ENCODE data around the gene PIP4P1. TPM values are rescaled to one million over a fixed set of nuclear protein-coding genes. Genes with fewer than 3 reads are reported as not detected.
A peak's percentile ranks its signal among the peaks of the same experiment; 100 is the strongest.

The PIP4P1 gene
- total and polyA plus RNA-seq, 2 experiments from 2014 or later = 20.9 to 26.4 TPM

DNA sequence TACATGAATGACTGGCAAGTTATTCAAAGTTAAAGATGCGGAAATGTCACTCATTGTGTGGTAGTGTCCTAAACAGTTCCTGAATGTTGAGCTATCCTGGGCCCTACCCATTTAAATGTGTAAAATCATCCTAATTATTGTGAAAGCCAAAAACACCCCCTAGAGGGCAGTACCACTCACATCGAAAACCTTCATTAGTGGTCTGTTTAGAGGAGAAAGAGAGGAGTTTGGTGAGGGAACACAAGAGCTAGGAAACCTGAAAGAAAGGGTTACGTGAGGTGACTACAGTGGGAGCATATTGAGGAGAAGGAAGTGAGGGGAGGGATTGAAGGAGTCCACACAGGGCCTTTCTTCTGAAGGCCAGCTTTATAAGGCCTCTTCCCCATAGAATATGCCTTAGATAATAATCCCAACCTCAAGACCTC is 45.4 kb downstream of the PIP4P1 start:
- peak; percentile 84 for DNase-seq (ENCODE audit: low spot score)
- Histone ChIP-seq H3F3A (replicated peaks; ENCODE audit: low read depth) (peaks cover 4% of the 10 kb centered on the region; the same call in 1 of the 2 replicates), H3K4me2 (no peak overlapping the region), H4K20me1 (replicated peaks; ENCODE audit: insufficient read depth) (no peaks in the 10 kb centered on the region), H3K79me2 (replicated peaks; ENCODE audit: insufficient read depth) (peaks cover 6% of the 10 kb centered on the region; the same call in 1 of the 2 replicates), H3K27me3 (ENCODE audit: insufficient read depth) (peaks cover 7% of the 10 kb centered on the region; the same call in 1 of the 2 replicates), H3K4me3 (no peak overlapping the region), H3K9me2 (ENCODE audit: insufficient read depth) (no peaks in the 10 kb centered on the region), H3K36me3 (ENCODE audit: insufficient read depth) (no peaks in the 10 kb centered on the region), H3K4me1 (ENCODE audit: insufficient read depth) (peaks cover 17% of the 10 kb centered on the region), H2AFZ (no peak overlapping the region), H3K27ac (ENCODE audit: low read depth) (no peak overlapping the region)
- H3K4me1 Mint-ChIP-seq = peaks cover 21% of the 10 kb centered on the region; the same call in 2 of the 3 replicates
- H3K4me3 Mint-ChIP-seq = no peak overlapping the region
- peaks cover 10% of the 10 kb centered on the region for H3K27me3 Mint-ChIP-seq (ENCODE audit: insufficient read depth, low read depth, poor library complexity)
- H3K9me3 Mint-ChIP-seq = no peaks in the 10 kb centered on the region; the same call in 1 of the 3 replicates
- no peaks in the 10 kb centered on the region; the same call in 2 of the 3 replicates for H3K36me3 Mint-ChIP-seq (ENCODE audit: low read depth)
- ATAC-seq = peak; percentile 27
- no peak for TF ChIP-seq JUNB (IDR thresholded peaks at IDR 0.05; ENCODE audit: unreplicated experiment)
- TF ChIP-seq, protein P1, sequence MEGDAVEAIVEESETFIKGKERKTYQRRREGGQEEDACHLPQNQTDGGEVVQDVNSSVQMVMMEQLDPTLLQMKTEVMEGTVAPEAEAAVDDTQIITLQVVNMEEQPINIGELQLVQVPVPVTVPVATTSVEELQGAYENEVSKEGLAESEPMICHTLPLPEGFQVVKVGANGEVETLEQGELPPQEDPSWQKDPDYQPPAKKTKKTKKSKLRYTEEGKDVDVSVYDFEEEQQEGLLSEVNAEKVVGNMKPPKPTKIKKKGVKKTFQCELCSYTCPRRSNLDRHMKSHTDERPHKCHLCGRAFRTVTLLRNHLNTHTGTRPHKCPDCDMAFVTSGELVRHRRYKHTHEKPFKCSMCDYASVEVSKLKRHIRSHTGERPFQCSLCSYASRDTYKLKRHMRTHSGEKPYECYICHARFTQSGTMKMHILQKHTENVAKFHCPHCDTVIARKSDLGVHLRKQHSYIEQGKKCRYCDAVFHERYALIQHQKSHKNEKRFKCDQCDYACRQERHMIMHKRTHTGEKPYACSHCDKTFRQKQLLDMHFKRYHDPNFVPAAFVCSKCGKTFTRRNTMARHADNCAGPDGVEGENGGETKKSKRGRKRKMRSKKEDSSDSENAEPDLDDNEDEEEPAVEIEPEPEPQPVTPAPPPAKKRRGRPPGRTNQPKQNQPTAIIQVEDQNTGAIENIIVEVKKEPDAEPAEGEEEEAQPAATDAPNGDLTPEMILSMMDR (conservative IDR thresholded peaks at IDR 0.05; ENCODE audit: low read depth in 2 of 2) = peak; percentile 57 to 79
- TF ChIP-seq, protein P2, sequence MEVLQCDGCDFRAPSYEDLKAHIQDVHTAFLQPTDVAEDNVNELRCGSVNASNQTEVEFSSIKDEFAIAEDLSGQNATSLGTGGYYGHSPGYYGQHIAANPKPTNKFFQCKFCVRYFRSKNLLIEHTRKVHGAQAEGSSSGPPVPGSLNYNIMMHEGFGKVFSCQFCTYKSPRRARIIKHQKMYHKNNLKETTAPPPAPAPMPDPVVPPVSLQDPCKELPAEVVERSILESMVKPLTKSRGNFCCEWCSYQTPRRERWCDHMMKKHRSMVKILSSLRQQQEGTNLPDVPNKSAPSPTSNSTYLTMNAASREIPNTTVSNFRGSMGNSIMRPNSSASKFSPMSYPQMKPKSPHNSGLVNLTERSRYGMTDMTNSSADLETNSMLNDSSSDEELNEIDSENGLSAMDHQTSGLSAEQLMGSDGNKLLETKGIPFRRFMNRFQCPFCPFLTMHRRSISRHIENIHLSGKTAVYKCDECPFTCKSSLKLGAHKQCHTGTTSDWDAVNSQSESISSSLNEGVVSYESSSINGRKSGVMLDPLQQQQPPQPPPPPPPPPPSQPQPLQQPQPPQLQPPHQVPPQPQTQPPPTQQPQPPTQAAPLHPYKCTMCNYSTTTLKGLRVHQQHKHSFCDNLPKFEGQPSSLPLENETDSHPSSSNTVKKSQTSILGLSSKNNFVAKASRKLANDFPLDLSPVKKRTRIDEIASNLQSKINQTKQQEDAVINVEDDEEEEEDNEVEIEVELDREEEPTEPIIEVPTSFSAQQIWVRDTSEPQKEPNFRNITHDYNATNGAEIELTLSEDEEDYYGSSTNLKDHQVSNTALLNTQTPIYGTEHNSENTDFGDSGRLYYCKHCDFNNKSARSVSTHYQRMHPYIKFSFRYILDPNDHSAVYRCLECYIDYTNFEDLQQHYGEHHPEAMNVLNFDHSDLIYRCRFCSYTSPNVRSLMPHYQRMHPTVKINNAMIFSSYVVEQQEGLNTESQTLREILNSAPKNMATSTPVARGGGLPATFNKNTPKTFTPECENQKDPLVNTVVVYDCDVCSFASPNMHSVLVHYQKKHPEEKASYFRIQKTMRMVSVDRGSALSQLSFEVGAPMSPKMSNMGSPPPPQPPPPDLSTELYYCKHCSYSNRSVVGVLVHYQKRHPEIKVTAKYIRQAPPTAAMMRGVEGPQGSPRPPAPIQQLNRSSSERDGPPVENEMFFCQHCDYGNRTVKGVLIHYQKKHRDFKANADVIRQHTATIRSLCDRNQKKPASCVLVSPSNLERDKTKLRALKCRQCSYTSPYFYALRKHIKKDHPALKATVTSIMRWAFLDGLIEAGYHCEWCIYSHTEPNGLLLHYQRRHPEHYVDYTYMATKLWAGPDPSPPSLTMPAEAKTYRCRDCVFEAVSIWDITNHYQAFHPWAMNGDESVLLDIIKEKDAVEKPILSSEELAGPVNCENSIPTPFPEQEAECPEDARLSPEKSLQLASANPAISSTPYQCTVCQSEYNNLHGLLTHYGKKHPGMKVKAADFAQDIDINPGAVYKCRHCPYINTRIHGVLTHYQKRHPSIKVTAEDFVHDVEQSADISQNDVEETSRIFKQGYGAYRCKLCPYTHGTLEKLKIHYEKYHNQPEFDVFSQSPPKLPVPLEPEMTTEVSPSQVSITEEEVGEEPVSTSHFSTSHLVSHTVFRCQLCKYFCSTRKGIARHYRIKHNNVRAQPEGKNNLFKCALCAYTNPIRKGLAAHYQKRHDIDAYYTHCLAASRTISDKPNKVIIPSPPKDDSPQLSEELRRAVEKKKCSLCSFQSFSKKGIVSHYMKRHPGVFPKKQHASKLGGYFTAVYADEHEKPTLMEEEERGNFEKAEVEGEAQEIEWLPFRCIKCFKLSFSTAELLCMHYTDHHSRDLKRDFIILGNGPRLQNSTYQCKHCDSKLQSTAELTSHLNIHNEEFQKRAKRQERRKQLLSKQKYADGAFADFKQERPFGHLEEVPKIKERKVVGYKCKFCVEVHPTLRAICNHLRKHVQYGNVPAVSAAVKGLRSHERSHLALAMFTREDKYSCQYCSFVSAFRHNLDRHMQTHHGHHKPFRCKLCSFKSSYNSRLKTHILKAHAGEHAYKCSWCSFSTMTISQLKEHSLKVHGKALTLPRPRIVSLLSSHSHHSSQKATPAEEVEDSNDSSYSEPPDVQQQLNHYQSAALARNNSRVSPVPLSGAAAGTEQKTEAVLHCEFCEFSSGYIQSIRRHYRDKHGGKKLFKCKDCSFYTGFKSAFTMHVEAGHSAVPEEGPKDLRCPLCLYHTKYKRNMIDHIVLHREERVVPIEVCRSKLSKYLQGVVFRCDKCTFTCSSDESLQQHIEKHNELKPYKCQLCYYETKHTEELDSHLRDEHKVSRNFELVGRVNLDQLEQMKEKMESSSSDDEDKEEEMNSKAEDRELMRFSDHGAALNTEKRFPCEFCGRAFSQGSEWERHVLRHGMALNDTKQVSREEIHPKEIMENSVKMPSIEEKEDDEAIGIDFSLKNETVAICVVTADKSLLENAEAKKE (CRISPR knock-in tag; IDR thresholded peaks at IDR 0.05) = peak; percentile 50; the same call in 1 of the 2 replicates
- H3K27ac Mint-ChIP-seq = no peak overlapping the region

Data from GM23338 (cell line).